ENCODE data around the gene AIMP2.
"Not testable (repeated sequence)": the region's sequence is repeated elsewhere in the genome, so short reads cannot be mapped to it uniquely, and the experiment has no call there.

- not testable (repeated sequence) for TF ChIP-seq CTCF (IDR thresholded peaks at IDR 0.05; ENCODE audit: low read depth, low read length, missing input control); RAD21 (IDR thresholded peaks at IDR 0.05); TAF1 (conservative IDR thresholded peaks at IDR 0.05); HNF4A (conservative IDR thresholded peaks at IDR 0.05); MAX (IDR thresholded peaks at IDR 0.05); GABPA (IDR thresholded peaks at IDR 0.05 in 1 of 2, conservative IDR thresholded peaks at IDR 0.05 in 1 of 2); YY1 (IDR thresholded peaks at IDR 0.05); FOXA1 (IDR thresholded peaks at IDR 0.05); REST (IDR thresholded peaks at IDR 0.05); JUND (IDR thresholded peaks at IDR 0.05); RXRA (IDR thresholded peaks at IDR 0.05)
Measured at GRCh38 chr7:5963205-5963604, 45.9 kb upstream of the AIMP2 start.

All from liver (tissue), 3 donors.